TTC549 (cell line): ENCODE data around the gene SECISBP2.
"Not testable (repeated sequence)": the region's sequence is repeated elsewhere in the genome, so short reads cannot be mapped to it uniquely, and the experiment has no call there.

ENCODE experiments used
- FAIRE-seq: peaks from 2 replicates; lab custom pipeline; 2012; peaks lifted over from hg19 to GRCh38; lab: Jason Lieb, UNC

SECISBP2 gene

GRCh38 chr9:89366711-89367110, 48.4 kb downstream of the SECISBP2 start:
- no peak for FAIRE-seq

GRCh38 chr9:89367281-89367680, 49.0 kb downstream of the SECISBP2 start:
- FAIRE-seq, result no peak

GRCh38 chr9:89367726-89368437, 49.6 kb downstream of the SECISBP2 start:
- no peak for FAIRE-seq

GRCh38 chr9:89368550-89368949, 50.2 kb downstream of the SECISBP2 start:
- FAIRE-seq, result no peak

- FAIRE-seq, result no peak
Measured at GRCh38 chr9:89368978-89369377, 50.7 kb downstream of the SECISBP2 start.

GRCh38 chr9:89370593-89370992, 52.3 kb downstream of the SECISBP2 start:
- no peak for FAIRE-seq

GRCh38 chr9:89371791-89372190, 53.5 kb downstream of the SECISBP2 start:
- not testable (repeated sequence) for FAIRE-seq

- FAIRE-seq, result no peak
Measured at GRCh38 chr9:89372230-89372816, 54.0 kb downstream of the SECISBP2 start.

GRCh38 chr9:89372979-89373378, 54.7 kb downstream of the SECISBP2 start:
- no peak for FAIRE-seq

GRCh38 chr9:89374176-89374575, 55.9 kb downstream of the SECISBP2 start:
- FAIRE-seq, result no peak

- no peak for FAIRE-seq
Measured at GRCh38 chr9:89375191-89375760, 57.0 kb downstream of the SECISBP2 start.

GRCh38 chr9:89376286-89376685, 58.0 kb downstream of the SECISBP2 start:
- FAIRE-seq, result no peak

- FAIRE-seq, result no peak
Measured at GRCh38 chr9:89376741-89377351, 58.5 kb downstream of the SECISBP2 start.

GRCh38 chr9:89377411-89377810, 59.1 kb downstream of the SECISBP2 start:
- FAIRE-seq, result no peak

- no peak for FAIRE-seq
Measured at GRCh38 chr9:89378541-89378940, 60.2 kb downstream of the SECISBP2 start.

GRCh38 chr9:89379031-89379430, 60.7 kb downstream of the SECISBP2 start:
- no peak for FAIRE-seq

- FAIRE-seq, result no peak
Measured at GRCh38 chr9:89379508-89380115, 61.3 kb downstream of the SECISBP2 start.

- no peak for FAIRE-seq
Measured at GRCh38 chr9:89380437-89381307, 62.4 kb downstream of the SECISBP2 start.

- FAIRE-seq, result no peak
Measured at GRCh38 chr9:89381308-89381609, 63.0 kb downstream of the SECISBP2 start.

GRCh38 chr9:89382026-89382986, 64.0 kb downstream of the SECISBP2 start:
- FAIRE-seq, result no peak
